GM13977 (cell line): ENCODE data around the gene ATP6V1B1.

Experiments
- DNase-seq: peaks from one replicate; pipeline ENCODE4 v3.0.0; 2012; ENCODE audit warnings: low spot score
- in situ Hi-C: fragments of 300-500 bp; cut with MboI; formaldehyde crosslinking; loops from one replicate; pipeline ENCODE4 v1.12.0; 2022; ENCODE audit warnings: low sequenced_read_pairs, low pct_unique_long_range_greater_than_20kb, mixed read lengths, inconsistent platforms; ENCODE audit not compliant: unreplicated experiment
- TF ChIP-seq, protein P1 (sequence below): IDR thresholded peaks from 2 replicates; pipeline ENCODE4 v1.5.1; 2012; ENCODE audit warnings: mild to moderate bottlenecking, control low read depth; ENCODE audit not compliant: insufficient read depth; ENCODE audit errors: extremely low read depth, missing control alignments

Gene ATP6V1B1

DNA sequence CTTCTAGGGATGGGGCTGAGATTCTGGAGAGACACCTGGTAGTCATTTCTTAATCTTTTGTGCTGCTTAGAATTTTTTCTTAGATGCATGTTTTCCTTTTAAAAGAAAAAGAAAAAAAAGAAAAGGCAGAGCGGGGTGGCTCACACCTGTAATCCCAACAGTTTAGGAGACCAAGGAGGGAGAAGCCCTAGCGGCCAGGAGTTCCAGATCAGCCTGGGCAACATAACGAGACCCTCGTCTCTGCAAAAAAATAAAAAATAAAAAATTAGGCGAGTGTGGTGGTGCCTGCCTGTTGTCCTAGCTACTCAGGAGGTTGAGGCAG, 46.0 kb upstream of the ATP6V1B1 start:
- TF ChIP-seq, protein P1, sequence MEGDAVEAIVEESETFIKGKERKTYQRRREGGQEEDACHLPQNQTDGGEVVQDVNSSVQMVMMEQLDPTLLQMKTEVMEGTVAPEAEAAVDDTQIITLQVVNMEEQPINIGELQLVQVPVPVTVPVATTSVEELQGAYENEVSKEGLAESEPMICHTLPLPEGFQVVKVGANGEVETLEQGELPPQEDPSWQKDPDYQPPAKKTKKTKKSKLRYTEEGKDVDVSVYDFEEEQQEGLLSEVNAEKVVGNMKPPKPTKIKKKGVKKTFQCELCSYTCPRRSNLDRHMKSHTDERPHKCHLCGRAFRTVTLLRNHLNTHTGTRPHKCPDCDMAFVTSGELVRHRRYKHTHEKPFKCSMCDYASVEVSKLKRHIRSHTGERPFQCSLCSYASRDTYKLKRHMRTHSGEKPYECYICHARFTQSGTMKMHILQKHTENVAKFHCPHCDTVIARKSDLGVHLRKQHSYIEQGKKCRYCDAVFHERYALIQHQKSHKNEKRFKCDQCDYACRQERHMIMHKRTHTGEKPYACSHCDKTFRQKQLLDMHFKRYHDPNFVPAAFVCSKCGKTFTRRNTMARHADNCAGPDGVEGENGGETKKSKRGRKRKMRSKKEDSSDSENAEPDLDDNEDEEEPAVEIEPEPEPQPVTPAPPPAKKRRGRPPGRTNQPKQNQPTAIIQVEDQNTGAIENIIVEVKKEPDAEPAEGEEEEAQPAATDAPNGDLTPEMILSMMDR, result no peak
- DNase-seq, result no peak
- in situ Hi-C loops, result no loop called here

DNA sequence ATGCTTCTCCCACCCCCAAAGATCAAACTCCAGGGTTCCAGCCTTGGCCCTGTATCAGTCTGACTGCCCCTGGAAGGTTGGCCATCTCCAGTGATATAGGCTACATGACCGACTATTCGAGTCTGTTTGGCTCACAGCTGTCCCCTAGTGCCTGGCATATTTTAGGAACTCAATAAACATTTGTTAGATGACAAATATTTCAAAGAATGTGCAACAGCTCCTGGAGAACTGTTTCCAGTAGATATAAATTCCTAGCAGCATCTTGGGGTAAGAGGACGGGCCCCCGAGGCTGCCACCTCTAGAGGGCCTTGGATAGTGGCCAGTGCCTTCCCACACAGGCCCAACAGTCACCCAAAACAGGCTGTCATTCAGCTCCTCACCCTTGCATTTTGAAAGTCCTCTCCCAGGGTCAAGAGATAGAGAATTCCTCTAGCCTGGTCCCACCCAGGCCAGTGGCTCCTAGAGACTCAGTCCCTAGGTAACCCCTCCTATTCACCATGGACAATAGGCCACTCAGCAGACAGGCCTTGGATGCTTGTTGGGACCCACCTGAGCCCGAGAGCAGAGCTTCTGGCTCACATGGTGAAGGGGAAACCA, 45.1 kb upstream of the ATP6V1B1 start:
- DNase-seq, result no peak
- TF ChIP-seq, protein P1, result no peak
- in situ Hi-C loops, result no loop called here

DNA sequence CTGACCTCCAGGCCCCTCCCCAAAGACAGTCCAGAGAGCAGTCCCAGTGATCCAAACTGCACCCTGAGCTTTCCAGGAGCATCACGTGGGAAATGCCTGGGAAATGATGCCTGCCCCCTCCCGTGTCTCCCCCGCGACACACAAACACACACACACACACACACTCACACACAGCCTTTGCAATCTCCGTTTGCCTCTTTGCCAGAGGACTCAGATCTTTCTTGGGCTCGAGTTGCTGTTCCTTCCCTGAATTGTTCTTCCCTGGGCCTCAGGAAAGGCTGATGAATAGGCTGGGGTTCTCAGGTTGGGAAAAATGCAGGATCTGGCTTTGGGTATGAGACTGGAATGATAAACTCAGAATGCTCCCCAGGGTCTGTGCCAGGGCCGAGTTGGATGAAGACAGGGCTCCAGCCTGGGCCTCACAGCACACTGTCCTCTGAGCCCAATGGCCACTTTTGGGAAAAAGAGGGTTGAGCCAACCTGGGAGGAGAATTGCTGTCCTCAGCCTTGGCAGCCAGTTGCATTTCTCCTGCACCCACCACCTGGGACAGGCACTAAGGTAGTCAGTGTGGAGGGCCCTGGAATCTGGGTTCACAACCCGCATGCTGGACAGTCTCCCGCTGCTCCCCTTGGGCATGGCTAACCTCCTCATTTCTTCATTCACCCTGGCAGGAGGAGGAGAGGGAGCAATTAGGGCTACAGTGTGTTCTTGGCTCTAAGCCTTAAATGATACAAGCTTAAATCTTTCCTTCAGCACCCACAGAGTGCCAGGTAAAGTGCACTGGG, 43.9 kb upstream of the ATP6V1B1 start:
- in situ Hi-C loops, result no loop called here
- TF ChIP-seq, protein P1, result no peak
- DNase-seq, result no peak

DNA sequence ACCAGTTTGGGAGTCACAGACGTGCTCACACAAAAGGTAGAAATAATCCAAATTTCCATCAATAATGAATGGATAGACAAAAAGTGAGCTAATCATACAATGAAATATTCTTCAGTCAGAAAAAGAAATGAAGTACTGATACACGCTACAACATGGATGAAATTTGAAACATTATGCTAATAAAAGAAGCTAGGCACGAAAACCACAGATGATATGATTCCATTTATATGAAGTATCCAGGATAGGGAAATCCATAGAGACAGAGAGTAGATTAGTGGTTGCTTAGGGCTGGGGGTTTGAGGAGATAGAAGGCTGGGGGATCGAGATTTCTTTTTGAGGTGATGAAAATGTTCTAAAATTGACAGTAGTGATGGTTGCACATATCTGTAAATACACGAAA, 43.0 kb upstream of the ATP6V1B1 start:
- TF ChIP-seq, protein P1, result no peak
- in situ Hi-C loops, result no loop called here
- DNase-seq, result no peak

DNA sequence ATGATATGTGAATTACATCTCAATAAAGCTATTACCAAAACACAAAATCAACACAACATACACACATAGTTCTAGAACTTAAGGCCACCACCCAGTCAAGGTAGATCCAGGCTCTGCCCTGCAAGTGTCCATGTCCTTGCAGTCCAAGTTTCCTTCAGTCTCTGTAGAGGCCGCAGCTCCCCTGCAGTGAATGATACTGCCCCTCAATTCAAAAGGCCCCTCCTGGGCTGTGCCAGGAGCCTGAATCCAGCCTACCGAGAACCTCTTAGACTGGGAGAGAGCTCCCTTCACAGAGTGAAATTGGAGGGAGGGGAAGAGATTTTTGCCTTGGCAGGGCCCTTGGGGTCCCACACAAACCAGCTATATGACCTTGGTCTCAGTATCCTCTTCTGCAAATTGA, 42.5 kb upstream of the ATP6V1B1 start:
- in situ Hi-C loops, result no loop called here
- no peak for DNase-seq
- TF ChIP-seq, protein P1, result no peak

DNA sequence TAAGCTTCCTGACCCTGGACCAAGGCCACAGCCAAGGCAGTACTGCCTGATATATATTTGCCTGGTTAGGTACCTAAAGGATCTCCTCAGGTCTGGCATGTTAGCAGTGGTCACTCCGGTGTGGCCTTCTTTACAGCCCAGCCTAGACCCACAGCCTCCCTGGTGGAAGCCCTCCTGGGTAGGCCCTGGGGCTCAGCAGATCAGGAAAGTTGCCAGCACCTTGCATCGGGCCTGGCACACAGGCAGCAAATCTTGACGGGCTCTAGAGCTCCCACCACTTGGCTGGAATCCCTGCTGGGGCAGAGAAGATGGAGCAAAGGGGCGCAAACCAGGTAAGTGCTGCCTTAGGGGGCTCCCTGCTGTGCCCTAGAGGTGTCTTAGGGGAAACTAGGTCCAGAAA, 40.9 kb upstream of the ATP6V1B1 start:
- DNase-seq, result no peak
- in situ Hi-C loops, result no loop called here
- TF ChIP-seq, protein P1, result no peak

DNA sequence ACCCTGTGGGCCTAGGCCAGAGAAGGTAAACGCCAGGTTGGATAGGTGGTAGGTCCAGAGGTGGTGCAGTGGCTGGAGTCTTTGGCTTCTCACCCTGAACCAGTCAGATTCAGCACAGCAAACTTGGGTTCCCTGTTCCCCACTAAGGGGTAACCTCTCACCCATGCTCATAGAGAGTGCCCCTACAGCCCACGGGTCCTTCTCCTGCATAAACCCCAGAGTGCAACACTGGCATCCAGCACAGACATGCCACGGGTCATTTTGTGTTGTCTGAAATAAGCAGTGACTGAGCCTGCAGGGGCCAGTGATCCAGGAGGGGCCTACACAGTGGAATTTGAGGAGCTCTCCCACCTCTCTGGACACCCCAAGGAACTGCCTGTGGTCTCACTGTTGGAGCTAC, 40.5 kb upstream of the ATP6V1B1 start:
- TF ChIP-seq, protein P1, result no peak
- no peak for DNase-seq
- in situ Hi-C loops, result no loop called here
